GM12865 (cell line): ENCODE results near the gene LAMTOR4.

ENCODE experiments used
- DNase-seq: peaks from one replicate; pipeline ENCODE4 v3.0.0; 2010; ENCODE audit warnings: low read depth
- H3K4me3 ChIP-seq: 2 replicates; pipeline ENCODE4 v1.5.1; 2011; ENCODE audit warnings: mild to moderate bottlenecking, low read depth, low read length, control low read depth
- CTCF ChIP-seq: IDR thresholded peaks from 2 replicates; pipeline ENCODE4 v1.5.1; 2011; ENCODE audit warnings: low read length, control low read depth, low read depth, inconsistent platforms; ENCODE audit not compliant: insufficient read depth; ENCODE audit errors: missing control alignments

The LAMTOR4 gene

GRCh38 chr7:100155553-100156317, 7.0 kb downstream of the LAMTOR4 start:
- no peak for DNase-seq
- TF ChIP-seq CTCF: no peak
- H3K4me3 ChIP-seq: no peak overlapping the region

DNA sequence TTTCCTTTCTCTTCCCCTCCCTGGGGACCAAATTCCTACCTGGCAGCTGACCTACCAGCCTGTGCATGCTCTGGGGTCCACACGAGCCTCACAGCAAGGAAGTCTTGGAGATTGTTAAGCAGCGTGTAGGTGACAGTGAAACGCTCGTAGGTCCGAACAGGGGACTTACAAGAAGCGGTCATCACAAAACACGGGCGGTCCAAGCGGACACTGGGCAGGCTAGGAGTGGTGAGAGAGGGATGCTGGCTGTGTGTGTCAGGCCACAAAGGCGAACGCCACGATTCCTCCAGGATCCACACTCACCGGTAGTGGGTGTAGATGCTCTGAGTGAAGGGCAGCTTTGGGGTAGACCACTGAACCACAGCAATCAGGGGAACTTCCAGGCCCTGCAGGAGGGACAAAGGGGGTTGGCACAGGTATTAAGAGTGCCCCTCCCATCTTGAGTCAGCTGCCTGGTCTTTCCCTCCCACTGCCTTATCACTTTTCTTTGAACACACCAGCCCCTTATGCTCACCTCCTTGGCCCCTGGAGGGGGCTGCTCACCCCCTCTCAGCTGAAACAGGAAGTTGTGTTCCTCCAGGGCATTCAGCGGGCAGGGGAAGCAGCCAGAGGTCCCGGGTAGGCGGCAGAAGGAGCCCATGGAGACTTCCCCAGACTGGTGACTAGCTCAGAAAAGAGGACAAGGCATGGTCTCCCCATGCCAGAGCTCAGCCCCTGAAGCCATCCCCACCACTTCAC, 7.8 kb downstream of the LAMTOR4 start:
- H3K4me3 ChIP-seq: peak overlapping the region; percentile 78; the same call in 1 of the 2 replicates
- peak; percentile 44 for DNase-seq
- TF ChIP-seq CTCF: no peak

- TF ChIP-seq CTCF: no peak
- DNase-seq: no peak
- H3K4me3 ChIP-seq: peak overlapping the region; percentile 78
These were observed 8.3 kb downstream of the LAMTOR4 start for GRCh38 chr7:100157069-100157333.

- no peak for DNase-seq
- TF ChIP-seq CTCF: peak; percentile 23
- peak overlapping the region; percentile 78 for H3K4me3 ChIP-seq
These were observed 8.9 kb downstream of the LAMTOR4 start for GRCh38 chr7:100157334-100158228.

DNA sequence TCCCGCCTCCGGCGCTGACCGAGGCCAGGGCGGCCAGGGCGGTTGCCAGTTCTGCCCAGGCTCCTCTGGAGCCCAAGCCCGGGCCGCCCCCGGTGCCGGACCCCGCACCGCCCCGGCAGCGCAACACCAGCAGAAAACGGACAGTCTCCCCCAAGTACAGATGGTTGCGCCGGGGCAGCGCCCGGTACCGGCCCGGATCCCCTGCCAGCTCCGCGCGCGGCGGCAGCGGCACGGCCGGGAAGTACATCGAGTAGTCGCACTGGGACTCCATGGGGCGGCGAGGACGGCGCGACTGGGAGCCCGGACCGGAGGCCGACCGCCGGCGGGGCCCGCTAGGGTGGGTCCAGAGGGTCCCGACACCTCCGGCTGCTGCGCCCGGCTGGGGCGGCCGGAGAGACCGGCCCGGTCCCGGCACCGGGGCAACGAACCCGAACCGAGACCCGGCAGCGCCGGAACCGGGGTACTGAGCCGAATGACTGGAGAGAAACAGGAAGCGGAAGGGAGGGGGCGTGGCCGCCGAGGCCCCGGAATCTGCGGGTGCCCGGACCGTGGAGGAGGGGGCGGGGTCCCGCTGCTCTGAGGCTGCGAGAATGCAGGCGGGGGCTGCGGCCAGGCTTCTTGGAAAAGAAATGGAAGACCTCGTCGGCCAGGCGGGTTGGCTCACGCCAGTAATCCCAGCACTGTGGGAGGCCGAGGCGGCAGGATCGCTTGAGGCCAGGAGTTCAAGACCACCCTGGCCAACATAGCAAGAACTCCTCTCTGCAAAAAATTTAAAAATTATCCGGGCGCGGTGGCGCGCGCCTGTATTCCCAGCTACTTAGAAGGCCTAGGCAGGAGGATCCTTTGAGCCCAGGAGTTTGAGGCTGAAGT, 9.7 kb downstream of the LAMTOR4 start, which contains the start of gene TRAPPC14:
Gene TRAPPC14 (minus strand): TSS at position 495 of the 870 bp plus-strand sequence. CDS start 224 bp downstream, at position 271.
- TF ChIP-seq CTCF: no peak
- H3K4me3 ChIP-seq: peak within 1 kb of the TSS; percentile 78
- DNase-seq: peak; percentile 85

DNA sequence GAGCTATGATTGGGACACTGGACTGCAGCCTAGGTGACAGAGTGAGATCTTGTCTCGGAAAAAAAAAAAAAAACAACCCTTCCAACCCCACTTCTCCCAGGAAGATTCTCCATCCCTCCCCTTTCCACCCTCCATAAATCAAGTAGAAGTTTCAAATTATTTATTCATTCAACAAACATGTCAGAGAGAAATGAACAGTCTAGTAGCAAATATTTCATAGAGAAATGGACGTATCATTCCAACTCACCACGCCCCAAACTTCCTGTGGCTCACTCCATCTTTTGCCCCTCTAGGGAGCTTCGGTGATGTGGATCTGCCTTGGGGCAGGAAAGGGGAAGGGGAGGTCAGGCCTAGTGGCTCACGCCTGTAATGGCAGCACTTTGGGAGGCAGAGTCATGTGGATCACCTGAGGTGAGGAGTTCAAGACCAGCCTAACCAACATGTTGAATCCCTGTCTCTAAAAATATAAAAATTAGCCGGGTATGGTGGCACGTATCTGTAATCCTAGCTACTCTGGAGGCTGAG, 10.4 kb downstream of the LAMTOR4 start:
- peak; percentile 9 for TF ChIP-seq CTCF
- DNase-seq: no peak
- peak overlapping the region; percentile 78 for H3K4me3 ChIP-seq
